Activated T-cell treated with anti-CD3 and anti-CD28 coated beads for 4 hours (primary cell): ENCODE results near the gene LNX1.

ENCODE experiments used
- DNase-seq: peaks from one replicate; pipeline ENCODE4 v3.0.0-alpha.2; 2020

Gene LNX1

DNA sequence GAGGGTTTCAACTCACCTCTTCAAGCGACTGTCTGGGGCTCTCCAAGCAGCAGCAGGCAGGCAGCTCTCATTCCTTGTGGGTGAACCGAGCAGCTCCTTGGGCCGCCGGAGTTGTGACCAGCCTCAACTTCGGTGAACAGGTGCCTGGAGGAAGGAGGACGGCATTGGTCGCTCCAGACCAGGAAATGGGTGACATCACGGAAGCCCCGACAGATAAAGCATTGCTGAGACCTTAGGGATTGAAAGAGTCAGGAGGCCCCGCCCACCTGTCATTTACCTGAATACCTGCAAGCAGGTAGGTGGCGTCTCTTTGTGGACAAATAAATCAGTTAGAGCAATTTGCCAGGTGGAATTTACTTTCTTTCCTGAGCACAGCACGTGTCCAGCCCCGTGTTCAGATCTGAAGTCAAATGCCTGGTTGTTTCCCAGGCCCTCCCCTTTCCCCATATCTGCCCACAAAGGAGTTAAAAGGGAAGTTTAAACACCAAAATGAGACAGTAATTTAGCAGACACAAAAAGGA, at the start of gene LNX1:
Gene LNX1 (minus strand): TSS at position 115 of the 521 bp plus-strand sequence. CDS start 17,484 bp downstream, outside the sequence.
- DNase-seq, result no peak

DNA sequence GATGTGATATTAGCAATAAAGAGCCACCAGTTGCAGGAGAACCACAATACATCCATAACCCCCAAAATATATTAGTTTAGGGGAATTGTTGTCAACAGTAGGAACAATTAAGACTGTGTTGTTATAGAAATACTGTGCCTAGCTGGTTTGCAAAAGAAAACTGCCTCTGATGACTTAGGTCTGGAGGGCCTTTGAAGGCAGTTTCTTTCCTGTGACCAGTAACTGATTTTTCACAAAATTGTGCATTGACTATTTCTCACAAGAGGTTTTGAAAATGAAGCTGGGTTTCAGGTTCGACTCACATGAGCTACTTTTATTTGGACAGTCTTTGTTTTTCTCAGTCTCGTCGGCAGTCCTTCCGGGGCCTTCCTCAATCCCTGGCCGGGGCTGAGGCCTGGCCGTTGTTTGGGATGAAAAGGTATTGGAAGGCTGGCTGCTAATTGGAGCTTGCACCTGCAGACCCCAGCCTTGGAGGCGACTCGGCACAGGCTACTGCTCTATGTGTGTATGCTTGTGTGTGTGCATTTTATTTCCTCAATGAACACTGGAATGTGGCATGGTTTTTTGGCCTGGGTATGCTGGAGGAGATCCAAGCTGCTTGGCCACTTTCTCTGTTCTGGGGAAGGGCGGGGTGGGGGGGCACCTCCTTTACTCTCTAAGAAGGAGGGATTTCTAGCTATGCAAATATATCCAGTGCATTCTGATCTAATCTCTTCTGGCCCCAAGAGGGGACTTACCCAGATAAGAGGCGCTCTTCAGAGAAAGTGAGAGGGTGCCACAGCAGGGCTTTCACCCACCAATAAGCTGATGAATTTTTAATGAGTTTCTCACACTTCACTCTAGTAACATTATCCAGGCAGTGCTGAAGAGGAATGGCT, 49.5 kb upstream of the LNX1 start:
- no peak for DNase-seq

DNA sequence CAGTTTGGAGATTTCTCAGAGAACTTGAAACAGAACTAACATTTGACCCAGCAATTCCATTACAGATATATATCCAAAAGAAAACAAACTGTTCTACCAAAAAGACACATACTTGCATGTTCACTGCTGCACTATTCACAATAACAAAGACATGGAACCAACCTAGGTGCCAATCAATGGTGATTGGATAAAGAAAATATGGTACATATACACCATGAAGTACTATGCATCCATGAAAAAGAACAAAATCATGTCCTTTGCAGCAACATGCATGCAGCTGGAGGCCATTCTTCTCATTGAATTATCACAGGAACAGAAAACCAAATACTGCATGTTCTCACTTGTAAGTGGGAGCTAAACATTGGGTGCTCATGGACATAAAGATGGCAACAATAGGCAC, 47.6 kb upstream of the LNX1 start:
- DNase-seq, result no peak

DNA sequence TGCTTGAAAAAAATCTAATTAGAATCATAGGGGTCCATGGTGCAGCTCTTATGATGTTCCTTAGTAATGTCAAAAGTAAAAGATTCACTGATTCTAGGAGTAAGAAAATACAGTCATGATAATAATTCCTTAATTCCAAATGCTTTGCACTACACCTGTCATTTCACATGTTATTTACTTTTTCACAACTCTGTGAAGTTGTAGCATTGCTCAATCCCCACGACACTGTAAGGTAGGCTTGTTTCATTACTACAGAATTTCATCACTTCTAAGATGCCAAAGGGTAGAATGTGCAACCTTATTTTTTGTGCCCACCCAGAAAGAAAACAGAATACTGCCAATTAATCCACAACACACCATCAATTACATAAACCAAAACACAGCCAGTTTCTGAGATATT, 46.1 kb upstream of the LNX1 start:
- DNase-seq, result no peak

DNA sequence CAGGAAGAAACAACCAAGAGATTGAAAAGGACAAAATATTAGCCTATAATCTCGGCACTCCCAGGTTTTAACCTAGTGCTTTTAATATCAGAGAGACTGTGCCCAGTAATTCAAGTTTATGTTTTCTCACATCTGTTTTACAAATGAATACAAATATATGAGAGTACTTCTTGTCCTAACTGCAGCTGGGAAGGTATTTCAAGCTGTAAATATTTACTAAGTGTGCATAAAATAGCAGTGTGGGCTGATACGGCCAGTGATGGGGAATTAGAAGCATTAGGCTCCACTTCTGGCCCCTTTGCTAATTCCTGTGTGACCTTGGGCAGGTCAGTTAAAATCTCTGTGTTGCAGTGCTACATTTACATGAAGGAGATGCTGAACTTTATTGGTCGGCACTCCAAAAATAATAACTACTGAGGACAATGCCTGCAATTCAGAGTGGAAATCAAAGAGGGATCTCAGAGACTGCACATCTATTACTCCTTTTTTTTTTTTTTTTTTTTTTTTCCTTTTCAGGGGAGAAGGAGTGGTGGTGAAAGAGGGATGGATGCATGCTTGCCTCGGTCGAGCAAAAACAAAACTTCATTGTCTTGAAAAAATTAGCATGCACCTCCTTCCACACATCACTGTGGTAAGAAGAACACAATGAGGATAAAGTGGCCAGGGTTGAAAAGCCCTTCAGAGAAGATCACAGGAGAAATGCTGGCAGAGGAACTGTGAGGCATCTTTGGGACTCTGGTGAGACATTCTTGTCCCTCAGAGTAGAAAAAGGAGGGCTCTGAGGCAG, 44.6 kb upstream of the LNX1 start:
- no peak for DNase-seq

DNA sequence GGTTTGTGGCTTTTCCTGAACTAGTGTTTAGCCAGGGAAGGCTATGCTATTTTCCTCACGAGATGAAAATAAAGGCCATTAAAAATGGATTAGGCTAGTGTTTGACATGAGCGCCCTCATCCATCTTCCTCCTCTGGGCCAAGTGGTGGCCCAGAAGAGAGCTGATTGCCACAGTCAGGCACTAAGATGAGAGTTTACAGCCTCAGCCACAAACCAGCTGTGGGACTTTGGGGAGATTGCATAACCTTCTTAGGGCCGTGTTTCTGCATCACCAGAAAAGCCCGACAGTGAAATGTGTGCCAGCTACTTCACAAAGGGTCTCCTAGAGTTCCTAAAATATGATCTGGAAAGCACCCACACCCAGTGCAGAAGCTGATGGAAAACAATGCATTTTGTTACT, 42.3 kb upstream of the LNX1 start:
- DNase-seq, result no peak

DNA sequence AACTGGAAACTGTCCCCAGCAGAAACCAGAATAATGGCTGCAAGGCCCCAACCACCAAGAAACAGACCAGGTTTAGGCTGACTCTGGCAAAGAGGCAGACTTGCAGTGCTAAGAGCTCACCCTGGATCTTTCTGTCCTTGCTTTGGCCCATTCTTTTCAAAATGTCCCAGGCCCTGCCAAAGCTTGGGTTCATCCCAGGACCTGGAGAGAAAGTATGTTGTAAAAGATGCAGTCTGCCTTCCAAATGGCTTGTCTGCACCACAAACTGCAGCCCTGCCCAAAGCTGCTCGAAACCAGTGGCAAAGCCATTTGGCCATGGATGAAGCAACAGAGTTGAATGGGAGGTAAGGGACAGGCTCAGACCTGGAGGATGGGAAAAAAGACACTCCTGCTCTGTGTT, 38.0 kb upstream of the LNX1 start:
- DNase-seq, result no peak

DNA sequence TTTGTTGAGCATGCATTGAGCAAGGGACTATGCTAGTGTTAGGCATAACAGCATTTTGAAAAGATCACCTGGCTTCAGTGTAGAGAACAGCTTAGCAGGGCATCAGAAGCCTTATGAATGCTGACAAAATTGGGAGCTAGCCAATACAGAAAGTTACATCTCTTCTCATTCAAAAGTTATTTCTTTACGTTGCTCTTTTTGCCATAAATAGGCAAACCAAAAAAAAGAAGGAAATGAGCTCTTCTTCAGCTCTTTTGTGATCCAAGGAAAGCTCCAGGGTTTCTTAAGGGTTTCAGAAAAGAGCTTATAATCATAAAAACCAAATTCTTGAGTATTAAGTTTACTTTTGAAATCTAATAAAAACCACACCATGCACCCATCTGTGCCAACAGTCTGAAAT, 35.2 kb upstream of the LNX1 start:
- no peak for DNase-seq

DNA sequence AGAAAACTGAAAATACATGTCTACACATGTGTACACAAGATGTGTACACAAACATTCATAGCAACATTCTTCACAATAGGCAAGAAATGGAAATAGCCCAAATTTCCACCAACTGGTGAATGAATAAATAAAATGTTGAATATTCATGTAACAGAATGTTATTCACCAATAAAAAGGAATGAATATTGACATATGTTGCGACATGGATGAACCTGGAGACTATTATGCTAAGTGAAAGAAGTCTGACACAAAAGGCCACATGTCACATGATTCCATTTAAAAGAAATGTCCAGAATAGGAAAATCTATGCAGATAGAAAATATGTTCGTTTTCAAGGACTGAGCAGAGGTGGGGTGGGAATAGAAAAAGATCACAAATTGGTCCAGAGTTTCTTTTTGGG, 34.6 kb upstream of the LNX1 start:
- no peak for DNase-seq

DNA sequence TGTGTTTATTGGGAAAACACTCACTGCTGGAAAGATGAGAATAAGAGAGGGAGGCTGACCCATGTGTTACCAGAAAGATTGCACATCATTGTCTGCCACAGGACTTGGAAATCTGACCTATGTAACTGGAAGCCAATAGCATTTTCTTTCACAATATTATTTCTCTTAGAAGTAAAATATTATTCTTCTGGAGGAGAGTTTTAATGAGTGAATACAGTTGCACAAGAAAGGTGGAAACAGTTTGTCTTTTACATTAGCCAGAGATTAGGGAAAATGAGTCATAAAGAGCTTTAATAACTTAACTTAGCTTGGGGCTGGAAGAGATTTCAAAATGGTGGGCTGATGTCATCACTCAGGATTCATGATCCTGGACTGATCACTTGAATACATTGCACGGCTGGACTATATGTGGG, 31.5 kb upstream of the LNX1 start:
- DNase-seq, result no peak

DNA sequence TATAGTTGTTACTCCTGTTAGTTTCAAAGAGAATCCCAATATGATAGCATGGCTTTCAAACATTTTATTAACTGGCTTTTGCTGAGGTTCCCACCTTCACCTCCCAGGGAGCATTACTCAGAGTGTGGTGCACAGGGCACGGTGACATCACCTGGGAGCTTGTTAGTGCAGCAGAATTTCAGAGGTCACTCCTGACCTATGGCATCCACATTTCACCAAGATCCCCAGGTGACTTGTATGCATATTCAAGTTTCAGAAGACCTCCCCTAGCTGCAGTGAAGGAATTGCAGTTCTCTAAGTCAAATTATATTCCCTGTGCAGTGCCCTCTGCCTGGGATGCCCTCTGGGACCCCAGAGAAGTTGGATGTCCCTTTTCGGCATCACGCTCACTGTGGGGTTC, 29.7 kb upstream of the LNX1 start:
- DNase-seq, result no peak

DNA sequence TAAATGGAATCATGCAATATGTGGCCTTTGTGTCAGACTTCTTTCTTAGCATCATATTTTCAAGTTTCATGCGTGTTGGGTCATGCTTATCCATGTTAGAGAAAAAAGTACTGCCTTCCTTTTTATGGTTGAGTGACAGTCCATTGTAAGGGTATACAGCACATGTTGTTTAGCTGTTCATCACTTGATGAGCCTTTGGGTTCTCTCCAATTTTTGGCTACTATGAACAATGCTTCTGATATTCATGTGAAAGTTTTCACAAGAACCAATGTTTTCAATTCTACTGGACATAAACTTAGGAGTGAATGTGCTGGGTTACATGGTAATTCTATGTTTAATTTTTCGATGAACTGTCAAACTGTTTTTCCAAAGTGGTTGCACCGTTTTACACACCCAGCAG, 28.1 kb upstream of the LNX1 start:
- no peak for DNase-seq

DNA sequence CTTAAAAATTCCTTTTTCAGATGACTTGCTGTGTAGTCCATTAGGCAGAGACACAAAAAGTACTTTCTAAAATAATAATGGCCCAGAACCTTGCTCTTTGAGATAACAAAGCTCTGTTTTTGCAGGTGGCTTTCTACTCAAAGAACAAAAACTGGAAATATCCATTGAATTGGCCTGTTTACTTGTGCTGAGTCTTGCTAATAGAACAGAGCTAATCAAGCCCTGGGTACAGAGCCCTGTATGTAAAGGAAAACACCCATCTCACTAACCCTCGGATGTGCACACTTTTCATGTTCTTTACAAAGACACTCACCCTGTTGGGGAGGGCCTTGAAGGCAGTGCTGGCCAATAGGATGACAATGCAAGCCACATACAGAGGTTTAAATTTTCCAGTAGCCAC, 27.0 kb upstream of the LNX1 start:
- no peak for DNase-seq

DNA sequence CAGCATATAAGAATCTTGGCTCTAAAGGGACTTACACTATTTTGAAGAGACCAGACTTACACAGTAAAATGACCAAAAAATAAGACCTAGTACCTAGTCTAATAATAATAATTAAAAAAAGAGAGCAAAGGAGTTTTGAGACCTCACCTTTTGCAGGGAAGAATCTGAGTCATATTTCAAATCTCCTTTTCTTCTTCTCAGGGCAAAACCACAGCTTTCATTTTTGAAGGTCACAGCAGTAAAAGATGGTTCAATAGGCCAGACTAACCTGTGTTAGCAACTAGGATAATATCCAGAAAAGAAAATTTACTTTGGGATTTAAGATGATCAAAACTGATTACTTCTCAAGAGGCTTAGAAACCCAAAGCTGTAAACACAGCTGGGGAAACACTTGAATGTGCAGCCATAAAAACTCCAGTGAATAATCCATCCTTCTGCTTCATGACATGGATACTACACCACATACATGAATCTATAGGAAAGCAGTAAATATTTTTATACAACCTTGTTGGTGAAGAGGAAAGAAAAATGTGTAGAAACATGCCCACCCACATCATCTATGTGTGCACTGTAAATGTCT, 25.9 kb upstream of the LNX1 start:
- no peak for DNase-seq

DNA sequence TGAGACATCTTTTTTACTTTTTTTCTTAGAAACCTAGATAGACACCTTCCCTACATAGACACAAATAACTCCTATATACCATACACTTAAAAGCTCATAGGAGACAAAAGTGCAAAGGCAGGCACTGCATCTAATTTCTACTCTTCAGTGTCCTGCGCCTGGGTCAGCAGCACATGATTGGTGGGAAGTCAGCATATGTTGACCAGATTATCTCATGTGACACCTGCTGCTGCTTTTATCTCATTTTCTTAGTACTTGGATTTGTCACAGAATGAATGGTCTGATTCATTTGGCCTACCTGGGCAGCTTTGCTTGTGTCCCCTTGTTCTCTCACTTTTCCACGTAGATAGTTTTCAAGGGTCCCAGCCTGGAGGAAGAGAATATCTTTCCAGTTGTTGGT, 24.9 kb upstream of the LNX1 start:
- no peak for DNase-seq

DNA sequence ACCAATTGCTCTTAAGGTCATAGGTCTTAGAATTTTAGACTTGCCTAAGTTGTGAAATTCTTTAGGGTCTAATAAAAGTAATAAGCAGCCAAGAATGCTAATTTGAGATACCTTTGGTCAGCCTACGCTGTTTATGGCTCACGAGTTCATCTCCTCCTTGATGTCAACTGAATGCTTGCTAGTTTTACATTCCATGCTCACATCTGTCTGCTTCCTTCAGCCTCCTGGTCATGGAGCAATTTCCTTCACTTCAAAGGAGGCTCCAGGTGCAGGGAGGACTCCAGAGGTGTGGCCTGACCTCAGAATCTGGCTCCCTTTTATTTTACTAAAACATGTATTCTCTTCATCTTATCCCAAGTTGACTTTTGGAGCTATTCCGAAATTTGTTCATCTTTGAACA, 23.3 kb upstream of the LNX1 start:
- DNase-seq, result no peak

DNA sequence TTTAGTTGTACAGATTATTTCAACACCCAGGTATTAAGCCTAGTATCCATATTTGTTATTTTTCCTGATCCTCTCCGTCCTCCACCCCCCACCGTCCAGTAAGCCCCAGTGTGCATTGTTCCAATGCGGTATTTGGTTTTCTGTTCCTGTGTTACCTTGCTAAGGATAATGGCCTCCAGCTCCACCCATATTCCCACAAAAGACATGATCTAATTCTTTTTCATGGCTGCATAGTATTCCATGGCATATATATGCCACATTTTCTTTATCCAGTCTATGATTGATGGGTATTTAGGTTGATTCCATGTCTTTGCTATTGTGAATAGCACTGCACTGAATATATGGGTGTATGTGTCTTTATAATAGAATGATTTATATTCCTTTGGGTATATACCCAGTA, 22.1 kb upstream of the LNX1 start:
- no peak for DNase-seq

DNA sequence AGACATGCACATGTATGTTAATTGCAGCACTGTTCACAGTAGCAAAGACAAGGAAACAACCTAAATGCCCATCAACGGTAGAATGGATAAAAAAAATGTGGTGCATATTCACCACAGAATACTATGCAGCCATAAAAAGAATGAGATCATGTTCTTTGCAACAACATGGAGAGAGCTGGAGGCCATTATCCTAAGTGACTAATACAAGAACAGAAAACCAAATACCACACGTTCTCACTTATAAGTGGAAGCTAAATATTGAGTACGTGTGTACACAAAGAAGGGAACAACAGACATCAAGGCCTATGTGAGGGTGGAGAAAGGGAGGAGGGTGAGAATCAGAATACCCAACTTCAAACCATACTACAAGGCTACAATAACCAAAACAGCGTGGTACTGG, 17.4 kb upstream of the LNX1 start:
- DNase-seq, result no peak

DNA sequence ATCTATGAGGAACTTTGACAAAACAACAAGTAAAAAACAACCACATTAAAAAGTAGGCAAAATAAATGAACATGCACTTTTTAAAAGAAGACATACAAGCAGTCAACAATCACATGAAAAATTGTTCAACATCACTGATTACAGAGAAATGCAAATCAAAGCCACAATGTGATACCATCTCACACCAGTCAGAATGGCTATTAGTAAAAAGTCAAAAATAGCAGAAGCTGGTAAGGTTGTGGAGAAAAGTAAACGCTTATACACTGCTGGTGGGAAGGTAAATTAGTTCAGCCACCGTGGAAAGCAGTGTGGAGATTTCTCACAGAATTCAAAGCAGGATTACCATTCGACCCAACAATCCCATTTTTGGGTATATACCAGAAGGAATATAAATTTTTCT, 17.0 kb upstream of the LNX1 start:
- no peak for DNase-seq

DNA sequence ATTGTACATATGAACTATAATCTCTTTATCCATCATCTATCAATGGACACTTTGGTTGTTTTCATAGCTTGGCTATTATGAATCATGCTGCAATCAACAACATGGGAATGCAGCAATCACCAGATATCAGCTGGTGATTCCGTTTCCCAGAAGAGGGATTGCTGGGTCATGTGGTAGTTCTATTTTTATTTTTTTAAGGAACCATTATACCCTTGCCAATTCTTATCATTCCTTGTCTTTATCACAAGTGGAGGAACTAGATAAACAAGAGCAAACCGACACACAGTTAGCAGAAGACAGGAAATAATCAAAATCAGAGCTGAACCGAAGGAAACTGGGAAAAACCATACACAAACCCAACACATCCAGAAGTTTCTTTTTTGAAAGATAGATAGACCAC, 14.5 kb upstream of the LNX1 start:
- no peak for DNase-seq

DNA sequence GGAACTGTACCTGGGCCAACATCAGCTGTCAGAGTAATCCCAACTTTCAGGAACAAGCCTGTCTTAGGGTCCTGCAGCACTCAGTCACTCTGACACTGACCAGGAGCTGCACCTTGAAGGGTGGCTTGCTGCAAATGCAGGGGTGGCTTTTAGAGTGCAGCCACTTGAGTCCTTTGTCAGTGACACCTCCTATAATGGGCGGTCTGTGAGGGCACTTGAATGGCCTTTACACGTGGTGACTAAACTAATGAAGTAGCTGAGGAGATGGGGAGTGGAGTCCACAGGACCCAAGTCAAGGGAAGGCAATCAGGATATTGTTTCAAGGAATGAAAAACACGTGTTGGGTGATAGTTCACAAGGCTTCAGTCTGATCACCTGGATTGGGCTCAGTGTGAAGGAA, 11.1 kb upstream of the LNX1 start:
- no peak for DNase-seq

DNA sequence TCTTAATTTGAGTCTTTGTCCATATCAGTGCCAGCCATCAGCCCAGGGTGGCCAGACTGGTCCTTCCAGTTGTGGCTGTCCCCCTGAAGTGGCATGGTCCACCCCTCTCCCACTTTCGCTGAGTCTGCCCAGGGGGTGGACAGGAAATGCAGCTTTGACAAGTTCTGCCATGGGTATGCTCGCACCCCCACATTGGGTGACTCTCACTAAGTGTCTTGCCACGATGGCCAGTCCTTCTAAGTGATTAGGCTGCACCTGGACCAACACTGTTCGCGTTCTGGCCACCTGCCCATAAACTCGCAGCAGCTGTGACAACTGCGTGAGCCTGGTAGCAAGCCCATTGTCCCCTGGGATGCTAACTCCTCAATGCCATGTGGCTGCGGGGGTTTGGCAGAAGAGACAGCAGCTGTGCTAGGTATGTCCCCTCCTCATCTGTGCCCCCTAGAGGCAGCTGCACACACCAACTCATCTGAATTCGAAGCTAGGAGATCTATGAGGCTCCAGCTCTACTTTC, 10.0 kb upstream of the LNX1 start:
- DNase-seq, result no peak

DNA sequence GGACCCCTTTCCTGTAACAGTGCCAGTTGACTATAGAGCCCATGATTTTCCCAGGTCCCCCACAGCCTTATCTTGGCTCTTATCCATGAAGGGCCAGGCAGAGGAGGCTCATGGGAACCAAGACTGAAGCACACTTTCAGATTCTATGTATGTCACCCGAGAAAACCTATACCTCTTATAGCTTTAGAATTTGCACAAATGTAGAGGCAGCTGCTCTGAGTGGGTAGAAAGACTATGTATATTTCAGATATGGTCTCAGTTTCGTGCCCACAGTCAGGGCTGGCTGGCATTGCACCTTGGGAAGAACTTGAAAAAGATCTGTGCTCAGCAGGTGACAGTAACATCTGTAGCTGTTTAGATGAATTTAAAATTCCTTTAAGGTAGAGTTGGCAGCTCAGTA, 8.3 kb upstream of the LNX1 start:
- DNase-seq, result no peak

DNA sequence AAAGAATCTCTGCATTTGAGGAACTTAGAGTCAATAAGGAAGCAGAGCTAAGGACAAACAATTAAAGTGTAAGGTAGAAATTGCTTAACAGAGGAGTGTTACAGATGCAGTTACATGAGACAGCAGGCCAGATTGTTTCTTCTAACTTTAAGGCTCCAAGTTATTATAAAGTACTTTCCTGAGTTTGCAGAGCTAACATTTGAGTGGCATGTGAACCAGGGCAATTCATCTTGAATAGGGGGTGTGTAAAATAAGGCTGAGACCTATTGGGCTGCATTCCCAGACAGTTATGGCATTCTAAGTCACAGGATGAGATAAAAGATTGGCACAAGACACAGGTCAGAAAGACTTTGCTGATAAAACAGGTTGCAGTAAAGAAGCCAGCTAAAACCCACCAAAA, 7.6 kb upstream of the LNX1 start:
- DNase-seq, result no peak
